Keratinocyte (primary cell): ENCODE data around the gene HCN4. TPM values are rescaled to one million over a fixed set of nuclear protein-coding genes. Genes with fewer than 3 reads are reported as not detected.

Experiments
- DNase-seq: peaks from one replicate; pipeline ENCODE4 v3.0.0-alpha.2; 2011; ENCODE audit warnings: low read depth, missing footprints, low spot score
- FAIRE-seq: peaks from 2 replicates; lab custom pipeline; 2011; peaks lifted over from hg19 to GRCh38; lab: Jason Lieb, UNC
- H2AFZ ChIP-seq: 2 replicates; pipeline ENCODE4 v1.6.0; 2012; ENCODE audit warnings: low read length, control low read depth, inconsistent platforms; ENCODE audit not compliant: control insufficient read depth
- H3K27ac ChIP-seq: 2 replicates; pipeline ENCODE4 v1.5.1; 2011; ENCODE audit warnings: low read length; ENCODE audit not compliant: control insufficient read depth, insufficient read depth
- H3K27me3 ChIP-seq: 3 replicates; pipeline ENCODE4 v1.6.0; 2011; ENCODE audit warnings: low read length; ENCODE audit not compliant: control insufficient read depth, insufficient read depth; ENCODE audit errors: extremely low read depth
- H3K36me3 ChIP-seq, 2 experiments: 2 replicates in 1 of 2; 3 replicates in 1 of 2; pipeline ENCODE4 v1.5.1; 2011; ENCODE audit warnings: low read length in 2 of 2, mild to moderate bottlenecking in 1 of 2; ENCODE audit not compliant: control insufficient read depth in 2 of 2, insufficient read depth in 2 of 2; ENCODE audit errors: extremely low read depth in 1 of 2
- H3K4me1 ChIP-seq: 3 replicates; pipeline ENCODE4 v1.5.1; 2011; ENCODE audit warnings: low read length; ENCODE audit not compliant: control insufficient read depth, insufficient read depth; ENCODE audit errors: extremely low read depth
- H3K4me2 ChIP-seq: 3 replicates; pipeline ENCODE4 v1.6.0; 2011; ENCODE audit warnings: low read depth, low read length; ENCODE audit not compliant: control insufficient read depth, insufficient read depth; ENCODE audit errors: extremely low read depth
- H3K4me3 ChIP-seq, 3 experiments: fragments of 200-600 bp in 1 of 3; sonication (generic) in 1 of 3; 2 replicates in 2 of 3; 3 replicates in 1 of 3; pipeline ENCODE4 v1.5.1; 2011 to 2016; ENCODE audit warnings: low read length in 3 of 3, mild to moderate bottlenecking in 3 of 3, control low read depth in 2 of 3, inconsistent platforms in 1 of 3, low read depth in 1 of 3, mixed read lengths in 1 of 3, mixed run types in 1 of 3, moderate library complexity in 1 of 3; ENCODE audit not compliant: control insufficient read depth in 2 of 3, insufficient read depth in 2 of 3; ENCODE audit errors: extremely low read depth in 1 of 3
- H3K79me2 ChIP-seq: 2 replicates; pipeline ENCODE4 v1.6.0; 2012; ENCODE audit warnings: low read length; ENCODE audit not compliant: control insufficient read depth, insufficient read depth
- H3K9ac ChIP-seq: 3 replicates; pipeline ENCODE4 v1.6.0; 2011; ENCODE audit warnings: low read length; ENCODE audit not compliant: control insufficient read depth, insufficient read depth; ENCODE audit errors: extremely low read depth
- H3K9me1 ChIP-seq: 3 replicates; pipeline ENCODE4 v1.6.0; 2011; ENCODE audit warnings: low read length; ENCODE audit not compliant: control insufficient read depth, insufficient read depth; ENCODE audit errors: extremely low read depth
- H3K9me3 ChIP-seq: 2 replicates; pipeline ENCODE4 v1.5.1; 2012; ENCODE audit warnings: low read depth, low read length; ENCODE audit not compliant: control insufficient read depth
- H4K20me1 ChIP-seq: 3 replicates; pipeline ENCODE4 v1.6.0; 2011; ENCODE audit warnings: low read length; ENCODE audit not compliant: control insufficient read depth, insufficient read depth; ENCODE audit errors: extremely low read depth
- CTCF ChIP-seq, 3 experiments: IDR thresholded peaks in 1 of 3; conservative IDR thresholded peaks in 1 of 3; optimal IDR thresholded peaks in 1 of 3; 2 replicates in 2 of 3; 3 replicates in 1 of 3; pipeline versions ENCODE3 to v1.5.1; 2011; ENCODE audit warnings: low read length in 3 of 3, mild to moderate bottlenecking in 3 of 3, moderate library complexity in 2 of 3, control low read depth in 1 of 3, inconsistent platforms in 1 of 3; ENCODE audit not compliant: insufficient read depth in 2 of 3; ENCODE audit errors: extremely low read depth in 1 of 3
- EZH2 ChIP-seq: IDR thresholded peaks from one replicate; pipeline ENCODE4 v1.6.1; 2012; ENCODE audit warnings: inconsistent platforms, mild to moderate bottlenecking, low read length, moderate library complexity
- dilution Hi-C: fragments of 300-500 bp; cut with MboI; formaldehyde crosslinking; loops from one replicate; pipeline ENCODE4 v1.7.0; 2020; ENCODE audit warnings: low sequenced_read_pairs; ENCODE audit not compliant: extremely low pct_ligation_motif_present
- polyA plus RNA-seq, 5 experiments: library from polyadenylated mRNA; depleted of rRNA in 3 of 5; stranded (reverse) in 3 of 5; stranded (forward) in 1 of 5; unstranded in 1 of 5; fragments of >200 nt; gene quantifications; 1 replicate in 1 of 5; 2 replicates in 3 of 5; 3 replicates in 1 of 5; pipeline versions ENCODE4 v1.2.1 to v1.2.3, GENCODE V29; 2011 to 2012; ENCODE audit warnings: missing spikeins in 2 of 5, low read depth in 1 of 5, low replicate concordance in 1 of 5

The HCN4 gene
- polyA plus RNA-seq, 1 donor (not counting 4 experiments of a cell fraction or from before 2014, with no cell fraction given), result not detected

DNA sequence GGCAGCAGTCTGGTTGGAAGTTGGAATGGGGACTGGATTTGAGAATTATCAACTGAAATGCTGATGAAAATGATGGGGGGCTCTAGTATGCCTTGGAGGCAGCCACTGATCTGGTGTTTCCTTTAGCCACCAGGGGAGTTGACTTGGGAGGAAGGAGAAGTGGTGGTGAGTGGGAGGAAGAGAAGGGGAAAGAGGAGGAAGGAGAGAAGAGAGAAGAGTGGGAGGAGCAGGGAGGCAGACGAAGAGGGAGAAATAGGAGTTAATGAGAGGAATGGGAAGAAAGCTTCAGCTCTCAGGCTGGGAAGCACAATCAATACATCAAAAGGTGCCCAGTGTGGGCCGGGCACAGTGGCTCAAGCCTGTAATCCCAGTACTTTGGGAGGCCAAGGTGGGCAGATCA is 23.3 kb upstream of the HCN4 start:
- FAIRE-seq, result no peak
- Histone ChIP-seq H3K4me2 (no peak overlapping the region), H3K27ac (no peak overlapping the region), H3K36me3 (no peaks in the 10 kb centered on the region), H4K20me1 (no peaks in the 10 kb centered on the region), H3K4me3 (no peak overlapping the region), H2AFZ (no peak overlapping the region), H3K4me1 (peaks cover 4% of the 10 kb centered on the region), H3K9ac (no peak overlapping the region), H3K79me2 (no peaks in the 10 kb centered on the region), H3K9me3 (no peaks in the 10 kb centered on the region), H3K9me1 (no peaks in the 10 kb centered on the region), H3K27me3 (peaks cover 28% of the 10 kb centered on the region)
- TF ChIP-seq CTCF (optimal IDR thresholded peaks at IDR 0.05 in 1 of 3, IDR thresholded peaks at IDR 0.05 in 1 of 3, conservative IDR thresholded peaks at IDR 0.05 in 1 of 3; ENCODE audit: extremely low read depth in 1 of 3, insufficient read depth in 2 of 3, low read length in 3 of 3), result no peak
- TF ChIP-seq EZH2, result no peak
- dilution Hi-C loops, result no loop called here
- no peak for DNase-seq

DNA sequence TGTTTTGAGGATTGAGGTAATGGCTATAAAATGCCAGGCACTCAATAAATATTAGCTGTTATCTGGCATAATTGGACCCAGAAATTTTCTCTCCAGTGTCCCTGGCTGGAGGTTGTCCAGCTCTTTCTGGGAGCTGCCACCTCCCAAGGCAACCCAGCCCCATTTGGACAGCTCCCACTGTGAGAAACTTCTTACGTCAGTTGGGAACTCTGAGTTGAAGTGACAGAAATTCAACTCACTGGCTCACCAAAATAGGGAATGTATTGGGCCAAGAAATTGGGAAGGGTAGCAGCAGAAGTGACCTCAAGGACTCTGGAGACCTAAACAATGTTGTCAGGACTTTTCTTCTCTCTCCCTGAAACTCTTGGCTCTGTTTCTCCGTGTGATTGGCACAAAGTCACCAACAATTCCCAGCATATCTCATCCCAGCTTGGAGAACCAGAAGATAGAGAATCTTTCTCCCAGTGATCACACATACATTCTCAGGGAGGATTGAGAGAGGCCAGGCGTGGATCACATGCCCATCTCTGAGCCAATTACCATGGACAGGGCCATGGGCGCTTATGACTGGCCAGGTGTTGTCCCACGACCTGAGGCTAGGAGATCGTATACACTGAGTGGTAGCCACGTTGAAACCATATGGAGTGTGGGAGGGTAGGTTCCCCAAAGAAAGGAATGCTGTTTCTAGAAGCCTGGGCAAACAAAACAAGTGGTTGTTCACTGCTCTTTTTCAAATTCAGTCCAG is 22.5 kb upstream of the HCN4 start:
- H3K36me3 ChIP-seq, result no peaks in the 10 kb centered on the region
- H3K79me2 ChIP-seq, result no peaks in the 10 kb centered on the region
- dilution Hi-C loops, result no loop called here
- H3K4me3 ChIP-seq, result no peak overlapping the region
- TF ChIP-seq EZH2, result no peak
- TF ChIP-seq CTCF (optimal IDR thresholded peaks at IDR 0.05 in 1 of 3, IDR thresholded peaks at IDR 0.05 in 1 of 3, conservative IDR thresholded peaks at IDR 0.05 in 1 of 3; ENCODE audit: extremely low read depth in 1 of 3, insufficient read depth in 2 of 3, low read length in 3 of 3), result no peak
- no peak for FAIRE-seq
- DNase-seq, result no peak
- H3K27me3 ChIP-seq, result peaks cover 28% of the 10 kb centered on the region
- H4K20me1 ChIP-seq, result no peaks in the 10 kb centered on the region
- H3K9me1 ChIP-seq, result no peaks in the 10 kb centered on the region
- no peak overlapping the region for H3K9ac ChIP-seq
- H3K4me2 ChIP-seq, result no peak overlapping the region
- no peak overlapping the region for H3K27ac ChIP-seq
- H3K9me3 ChIP-seq, result no peaks in the 10 kb centered on the region
- H3K4me1 ChIP-seq, result peaks cover 4% of the 10 kb centered on the region
- H2AFZ ChIP-seq, result no peak overlapping the region
